H9 (cell line): ENCODE results near the gene SLC25A24. TPM values are rescaled to one million over a fixed set of nuclear protein-coding genes. Genes with fewer than 3 reads are reported as not detected.
"Not testable (repeated sequence)": the region's sequence is repeated elsewhere in the genome, so short reads cannot be mapped to it uniquely, and the experiment has no call there.

Experiments used
- DNase-seq: peaks from one replicate; pipeline ENCODE4 v3.0.0-alpha.2; 2017
- H2AFZ ChIP-seq: one replicate; pipeline ENCODE4 v1.6.1; 2013; ENCODE audit warnings: mild to moderate bottlenecking, low read length, control low read depth, moderate library complexity
- H2AK5ac ChIP-seq: 2 replicates; pipeline ENCODE4 v1.6.1; 2013; ENCODE audit warnings: low read length, control low read depth, mixed read lengths; ENCODE audit not compliant: insufficient read length
- H2BK120ac ChIP-seq: one replicate; pipeline ENCODE4 v1.6.1; 2013; ENCODE audit warnings: low read depth, mild to moderate bottlenecking, low read length, control low read depth, inconsistent platforms; ENCODE audit not compliant: poor library complexity, severe bottlenecking
- H2BK12ac ChIP-seq: 2 replicates; pipeline ENCODE4 v1.6.1; 2013; ENCODE audit warnings: low read length, control low read depth, mixed read lengths, low read depth; ENCODE audit not compliant: insufficient read length
- H2BK15ac ChIP-seq: 2 replicates; pipeline ENCODE4 v1.6.1; 2013; ENCODE audit warnings: low read depth, low read length, control low read depth
- H2BK20ac ChIP-seq: one replicate; pipeline ENCODE4 v1.6.1; 2013; ENCODE audit warnings: low read depth, mild to moderate bottlenecking, low read length, control low read depth, inconsistent platforms; ENCODE audit not compliant: poor library complexity, severe bottlenecking
- H2BK5ac ChIP-seq: 2 replicates; pipeline ENCODE4 v1.6.1; 2013; ENCODE audit warnings: low read length, control low read depth, mixed read lengths; ENCODE audit not compliant: insufficient read length
- H3K14ac ChIP-seq: 2 replicates; pipeline ENCODE4 v1.6.1; 2013; ENCODE audit warnings: low read length, control low read depth; ENCODE audit not compliant: insufficient read depth
- H3K18ac ChIP-seq: 2 replicates; pipeline ENCODE4 v1.6.1; 2013; ENCODE audit warnings: low read depth, mild to moderate bottlenecking, mixed read lengths, low read length, control low read depth; ENCODE audit not compliant: insufficient read length
- H3K23ac ChIP-seq: 2 replicates; pipeline ENCODE4 v1.6.1; 2013; ENCODE audit warnings: low read length, control low read depth, mixed read lengths, low read depth; ENCODE audit not compliant: insufficient read length
- H3K23me2 ChIP-seq: 2 replicates; pipeline ENCODE4 v1.6.1; 2013; ENCODE audit warnings: low read depth, mild to moderate bottlenecking, mixed read lengths, low read length, control low read depth; ENCODE audit not compliant: insufficient read length, poor library complexity, severe bottlenecking
- H3K27ac ChIP-seq: 2 replicates; pipeline ENCODE4 v1.5.1; 2013; ENCODE audit warnings: low read length, control low read depth, mixed read lengths, low read depth; ENCODE audit not compliant: insufficient read length
- H3K27me3 ChIP-seq: 2 replicates; pipeline ENCODE4 v1.6.1; 2013; ENCODE audit warnings: low read length, control low read depth, inconsistent platforms; ENCODE audit not compliant: insufficient read depth
- H3K4ac ChIP-seq: 2 replicates; pipeline ENCODE4 v1.6.1; 2013; ENCODE audit warnings: low read depth, mild to moderate bottlenecking, control low read depth, inconsistent platforms, low read length, moderate library complexity
- H3K4me1 ChIP-seq: 2 replicates; pipeline ENCODE4 v1.6.1; 2013; ENCODE audit warnings: low read length, control low read depth, inconsistent platforms; ENCODE audit not compliant: insufficient read depth
- H3K4me2 ChIP-seq: 2 replicates; pipeline ENCODE4 v1.6.1; 2013; ENCODE audit warnings: low read length, control low read depth, mixed read lengths; ENCODE audit not compliant: insufficient read length, insufficient read depth
- H3K56ac ChIP-seq: 2 replicates; pipeline ENCODE4 v1.6.1; 2013; ENCODE audit warnings: low read depth, mild to moderate bottlenecking, mixed read lengths, low read length, control low read depth; ENCODE audit not compliant: insufficient read length
- H3K79me1 ChIP-seq: 2 replicates; pipeline ENCODE4 v1.6.1; 2013; ENCODE audit warnings: low read depth, mild to moderate bottlenecking, moderate library complexity, low read length, control low read depth, inconsistent platforms; ENCODE audit not compliant: insufficient read depth, poor library complexity, severe bottlenecking
- H3K79me2 ChIP-seq: 2 replicates; pipeline ENCODE4 v1.6.1; 2013; ENCODE audit warnings: low read length, control low read depth, inconsistent platforms; ENCODE audit not compliant: insufficient read depth
- H3K9ac ChIP-seq: 2 replicates; pipeline ENCODE4 v1.6.1; 2013; ENCODE audit warnings: low read length, control low read depth, mixed read lengths; ENCODE audit not compliant: insufficient read length; ENCODE audit errors: extremely low read depth
- H3K9me3 ChIP-seq: one replicate; pipeline ENCODE4 v1.6.1; 2013; ENCODE audit warnings: low read depth, low read length, inconsistent platforms; ENCODE audit not compliant: control insufficient read depth
- H3T11ph ChIP-seq: one replicate; pipeline ENCODE4 v1.6.1; 2013; ENCODE audit warnings: mild to moderate bottlenecking, low read length, control low read depth, inconsistent platforms
- H4K20me1 ChIP-seq: one replicate; pipeline ENCODE4 v1.6.1; 2013; ENCODE audit not compliant: control insufficient read depth, insufficient read length, insufficient read depth
- H4K5ac ChIP-seq: 2 replicates; pipeline ENCODE4 v1.6.1; 2013; ENCODE audit warnings: low read depth, mild to moderate bottlenecking, mixed read lengths, low read length, control low read depth; ENCODE audit not compliant: insufficient read length
- H4K8ac ChIP-seq: replicated peaks from 2 replicates; pipeline ENCODE4 v1.6.1; 2013; ENCODE audit warnings: low read length, control low read depth, mixed read lengths, low read depth; ENCODE audit not compliant: insufficient read length
- H4K91ac ChIP-seq: 2 replicates; pipeline ENCODE4 v1.6.1; 2013; ENCODE audit warnings: low read depth, mild to moderate bottlenecking, moderate library complexity, mixed read lengths, low read length, control low read depth; ENCODE audit not compliant: insufficient read length
- H3K27ac Mint-ChIP-seq, 3 experiments: 2 replicates in 2 of 3; 3 replicates in 1 of 3; pipeline ENCODE4 v1.8.0; 2020 to 2021; ENCODE audit warnings: mixed read lengths in 3 of 3, mild to moderate bottlenecking in 1 of 3, moderate library complexity in 1 of 3
- H3K27me3 Mint-ChIP-seq: 2 replicates; pipeline ENCODE4 v1.8.0; 2021; ENCODE audit warnings: low read depth, mild to moderate bottlenecking, moderate library complexity, mixed read lengths
- H3K36me3 Mint-ChIP-seq, 3 experiments: 2 replicates in 2 of 3; 3 replicates in 1 of 3; pipeline ENCODE4 v1.8.0; 2020 to 2021; ENCODE audit warnings: low read depth in 3 of 3, mixed read lengths in 3 of 3; ENCODE audit not compliant: insufficient read depth in 1 of 3
- H3K4me1 Mint-ChIP-seq, 2 experiments: 2 replicates each; pipeline ENCODE4 v1.8.0; 2020; ENCODE audit warnings: mixed read lengths in 2 of 2
- H3K4me3 Mint-ChIP-seq, 2 experiments: 2 replicates in 1 of 2; 3 replicates in 1 of 2; pipeline ENCODE4 v1.8.0; 2020 to 2021; ENCODE audit warnings: mild to moderate bottlenecking in 2 of 2, mixed read lengths in 2 of 2, moderate library complexity in 1 of 2
- H3K9me3 Mint-ChIP-seq, 2 experiments: 2 replicates in 1 of 2; 3 replicates in 1 of 2; pipeline ENCODE4 v1.8.0; 2020; ENCODE audit warnings: mild to moderate bottlenecking in 2 of 2, mixed read lengths in 2 of 2, moderate library complexity in 1 of 2
- WGBS: extraction: QIAGEN DNeasy Blood & Tissue Kit; methylation state at CpG from one replicate; pipeline ENCODE4 v1.1.7; 2013; ENCODE audit warnings: missing lambda C conversion rate, low lambda C conversion rate, mixed read lengths; ENCODE audit not compliant: insufficient read length; ENCODE audit errors: extremely low coverage; 5-methylcytosine and 5-hydroxymethylcytosine counted together
- total RNA-seq: library from RNA; stranded (reverse); gene quantifications from 2 replicates; pipeline ENCODE4 v1.2.1, GENCODE V29; 2021

SLC25A24 gene
- total RNA-seq, 1 experiment from 2014 or later: 35.1 TPM

- not testable (repeated sequence) for H4K8ac ChIP-seq, H3K27ac ChIP-seq, H3K56ac ChIP-seq, H3K79me2 ChIP-seq, H3K27me3 ChIP-seq, H2AK5ac ChIP-seq, DNase-seq, H3K4me3 Mint-ChIP-seq, H3K23ac ChIP-seq, H2BK12ac ChIP-seq, H2BK120ac ChIP-seq, H4K5ac ChIP-seq, H3K4me1 Mint-ChIP-seq, H3K18ac ChIP-seq, H2BK15ac ChIP-seq, H4K91ac ChIP-seq, H3K4me2 ChIP-seq, H3K9me3 Mint-ChIP-seq, H3T11ph ChIP-seq, H3K27me3 Mint-ChIP-seq, H2AFZ ChIP-seq, H3K4ac ChIP-seq, H3K4me1 ChIP-seq, H3K14ac ChIP-seq, H3K23me2 ChIP-seq, H2BK20ac ChIP-seq, H3K9ac ChIP-seq, H2BK5ac ChIP-seq, H3K79me1 ChIP-seq, H3K9me3 ChIP-seq, H3K27ac Mint-ChIP-seq, H4K20me1 ChIP-seq
- WGBS: no CpG with 5 or more reads among the region's 30 CpGs
- H3K36me3 Mint-ChIP-seq: peaks cover 10 to 23% (median 20%) of the 10 kb centered on the region in 3 experiments
These were observed 40.2 kb downstream of the SLC25A24 start for GRCh38 chr1:108159951-108160350.
